GM12875 (cell line): ENCODE data around the gene ARFGAP2.
A peak's percentile ranks its signal among the peaks of the same experiment; 100 is the strongest.

Source experiments
- H3K4me3 ChIP-seq: one replicate; pipeline ENCODE4 v1.5.1; 2011; ENCODE audit warnings: low read depth, low read length, control low read depth
- TF ChIP-seq, protein P1 (sequence below): IDR thresholded peaks from 2 replicates; pipeline ENCODE4 v1.5.1; 2011; ENCODE audit warnings: low read depth, mild to moderate bottlenecking, control low read depth, inconsistent platforms, low read length, moderate library complexity, borderline replicate concordance; ENCODE audit not compliant: insufficient read depth

Gene ARFGAP2

DNA sequence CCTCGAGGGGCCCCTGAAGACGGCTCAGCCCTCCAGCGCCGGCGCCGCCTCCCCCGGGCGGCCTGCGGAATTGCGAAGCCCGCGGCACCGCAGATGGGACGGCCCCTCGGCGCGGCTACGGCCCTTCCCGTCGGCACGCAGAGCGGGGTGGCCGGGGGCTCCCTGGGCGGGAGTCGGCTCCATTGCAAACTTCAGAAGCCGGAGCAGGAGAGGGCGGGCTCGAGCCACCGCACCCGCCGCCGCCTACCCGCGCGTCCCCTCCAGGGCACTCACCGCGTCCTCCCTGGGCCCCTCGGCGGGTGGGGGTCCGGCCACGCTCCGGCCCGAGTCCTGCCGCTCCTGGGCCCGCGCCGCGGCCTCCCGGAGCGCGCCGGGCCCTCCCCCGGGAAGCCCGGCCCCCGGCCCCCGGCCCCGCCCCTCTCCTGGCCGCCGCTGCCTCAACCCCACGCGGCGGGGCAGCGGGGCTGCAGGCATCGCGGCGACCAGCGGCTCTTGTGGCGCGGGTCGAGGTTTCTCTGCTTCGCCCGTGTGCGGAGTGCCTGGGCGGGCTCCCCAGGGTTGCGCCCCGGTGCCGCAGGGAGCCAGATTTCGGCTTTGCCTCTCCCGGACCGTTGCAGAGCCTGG is 9.5 kb upstream of the ARFGAP2 start, which contains the start of gene PACSIN3:
Gene PACSIN3 (minus strand): TSS at position 359 of the 624 bp plus-strand sequence. CDS start 3,707 bp downstream, outside the sequence.
- TF ChIP-seq, protein P1, sequence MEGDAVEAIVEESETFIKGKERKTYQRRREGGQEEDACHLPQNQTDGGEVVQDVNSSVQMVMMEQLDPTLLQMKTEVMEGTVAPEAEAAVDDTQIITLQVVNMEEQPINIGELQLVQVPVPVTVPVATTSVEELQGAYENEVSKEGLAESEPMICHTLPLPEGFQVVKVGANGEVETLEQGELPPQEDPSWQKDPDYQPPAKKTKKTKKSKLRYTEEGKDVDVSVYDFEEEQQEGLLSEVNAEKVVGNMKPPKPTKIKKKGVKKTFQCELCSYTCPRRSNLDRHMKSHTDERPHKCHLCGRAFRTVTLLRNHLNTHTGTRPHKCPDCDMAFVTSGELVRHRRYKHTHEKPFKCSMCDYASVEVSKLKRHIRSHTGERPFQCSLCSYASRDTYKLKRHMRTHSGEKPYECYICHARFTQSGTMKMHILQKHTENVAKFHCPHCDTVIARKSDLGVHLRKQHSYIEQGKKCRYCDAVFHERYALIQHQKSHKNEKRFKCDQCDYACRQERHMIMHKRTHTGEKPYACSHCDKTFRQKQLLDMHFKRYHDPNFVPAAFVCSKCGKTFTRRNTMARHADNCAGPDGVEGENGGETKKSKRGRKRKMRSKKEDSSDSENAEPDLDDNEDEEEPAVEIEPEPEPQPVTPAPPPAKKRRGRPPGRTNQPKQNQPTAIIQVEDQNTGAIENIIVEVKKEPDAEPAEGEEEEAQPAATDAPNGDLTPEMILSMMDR, result 0 out of 2 replicates have a peak, but pooled peaks have one; percentile 3

DNA sequence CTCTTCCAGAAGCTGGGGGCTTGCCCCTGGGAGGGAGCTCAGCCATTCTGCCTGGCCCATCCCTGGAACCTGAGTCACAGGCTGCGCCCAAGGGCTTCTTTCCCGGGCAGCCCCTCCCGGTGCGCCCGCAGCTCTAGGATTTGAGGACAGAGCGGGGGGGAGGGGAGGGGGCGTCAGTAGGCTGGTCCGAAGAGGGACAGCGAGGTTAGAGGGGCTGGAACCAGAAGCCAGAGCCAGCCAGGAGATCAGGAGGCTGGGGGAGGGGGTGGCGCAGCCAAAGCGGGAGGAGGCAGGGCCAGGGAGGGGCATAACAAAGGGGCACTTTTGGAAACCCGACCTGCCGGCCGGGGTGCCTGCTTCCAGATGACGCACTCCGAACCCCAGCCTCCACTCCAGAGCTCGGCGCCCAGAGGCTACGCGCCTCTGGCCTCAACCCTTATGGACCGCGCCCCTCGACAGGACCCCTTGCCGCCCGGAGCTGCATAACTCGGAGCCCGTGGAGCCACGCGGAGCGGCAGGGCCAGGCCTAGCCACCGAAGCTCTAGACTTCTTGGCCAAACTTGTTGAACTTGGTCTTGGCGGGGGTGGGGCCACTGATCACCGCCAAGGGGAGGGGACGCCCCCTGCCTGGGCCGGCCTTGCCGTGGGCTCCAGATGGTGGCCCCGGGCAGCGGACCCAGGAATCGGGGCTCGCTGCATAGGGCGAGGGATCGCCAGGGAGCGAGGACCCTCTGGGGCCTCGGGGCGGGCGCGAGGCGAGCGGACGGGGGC is 8.8 kb upstream of the ARFGAP2 start:
- peak overlapping the region; percentile 48 for H3K4me3 ChIP-seq
- TF ChIP-seq, protein P1, result no peak

More for the DNA sequence above, 9.5 kb upstream of the ARFGAP2 start, which contains the start of gene PACSIN3:
- H3K4me3 ChIP-seq, result peak within 1 kb of the TSS; percentile 48

DNA sequence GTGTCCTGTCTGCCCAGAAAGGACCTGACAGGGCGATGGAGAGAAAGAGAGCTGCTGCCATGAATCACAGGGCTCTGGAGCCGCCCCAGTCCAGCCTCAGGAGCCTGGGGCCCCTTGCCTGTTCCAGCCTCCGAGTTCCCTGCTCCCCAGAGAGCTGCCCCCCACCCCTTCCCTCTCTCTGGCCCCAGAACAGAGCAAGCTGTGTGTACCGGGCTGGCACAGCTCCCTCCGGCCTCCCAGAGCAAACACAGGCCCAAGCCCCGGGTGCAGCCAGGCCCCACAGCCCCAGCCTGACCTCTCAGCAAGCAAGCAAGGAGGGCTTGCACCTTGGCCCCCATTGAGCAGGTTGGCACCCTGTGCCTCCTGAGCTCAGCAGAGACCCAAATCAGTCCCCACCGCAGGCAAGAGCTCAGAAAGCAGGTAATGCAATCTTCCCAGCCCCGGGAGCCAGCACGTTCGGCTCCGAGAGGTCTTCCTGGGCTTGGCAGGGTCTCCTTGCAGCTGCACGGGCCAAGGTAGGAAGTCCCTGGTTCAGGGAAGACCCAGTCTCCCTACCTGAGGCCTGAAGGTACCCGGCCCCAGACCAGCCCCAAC is 8.1 kb upstream of the ARFGAP2 start:
- TF ChIP-seq, protein P1, result no peak
- H3K4me3 ChIP-seq, result no peak overlapping the region

DNA sequence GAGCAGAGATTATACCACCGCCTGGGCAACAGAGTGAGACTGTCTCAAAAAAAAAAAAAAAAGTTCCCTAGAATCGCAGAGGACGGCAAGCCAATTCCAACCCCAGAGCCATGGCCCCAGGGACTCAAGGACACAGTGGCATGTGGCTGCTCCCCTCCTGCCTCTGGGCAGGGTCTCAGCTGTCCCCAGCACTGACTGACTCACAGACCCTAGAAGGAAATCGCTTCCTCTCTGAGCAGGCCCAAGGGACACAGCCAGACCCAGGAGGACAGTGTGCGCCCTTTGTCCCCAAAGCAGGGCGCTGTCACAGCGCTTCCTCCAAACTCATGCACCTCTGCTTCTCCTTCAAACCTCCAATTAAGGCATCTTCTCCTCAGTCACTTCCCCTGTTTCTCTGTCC is 7.3 kb upstream of the ARFGAP2 start:
- H3K4me3 ChIP-seq, result no peak overlapping the region
- TF ChIP-seq, protein P1, result no peak

DNA sequence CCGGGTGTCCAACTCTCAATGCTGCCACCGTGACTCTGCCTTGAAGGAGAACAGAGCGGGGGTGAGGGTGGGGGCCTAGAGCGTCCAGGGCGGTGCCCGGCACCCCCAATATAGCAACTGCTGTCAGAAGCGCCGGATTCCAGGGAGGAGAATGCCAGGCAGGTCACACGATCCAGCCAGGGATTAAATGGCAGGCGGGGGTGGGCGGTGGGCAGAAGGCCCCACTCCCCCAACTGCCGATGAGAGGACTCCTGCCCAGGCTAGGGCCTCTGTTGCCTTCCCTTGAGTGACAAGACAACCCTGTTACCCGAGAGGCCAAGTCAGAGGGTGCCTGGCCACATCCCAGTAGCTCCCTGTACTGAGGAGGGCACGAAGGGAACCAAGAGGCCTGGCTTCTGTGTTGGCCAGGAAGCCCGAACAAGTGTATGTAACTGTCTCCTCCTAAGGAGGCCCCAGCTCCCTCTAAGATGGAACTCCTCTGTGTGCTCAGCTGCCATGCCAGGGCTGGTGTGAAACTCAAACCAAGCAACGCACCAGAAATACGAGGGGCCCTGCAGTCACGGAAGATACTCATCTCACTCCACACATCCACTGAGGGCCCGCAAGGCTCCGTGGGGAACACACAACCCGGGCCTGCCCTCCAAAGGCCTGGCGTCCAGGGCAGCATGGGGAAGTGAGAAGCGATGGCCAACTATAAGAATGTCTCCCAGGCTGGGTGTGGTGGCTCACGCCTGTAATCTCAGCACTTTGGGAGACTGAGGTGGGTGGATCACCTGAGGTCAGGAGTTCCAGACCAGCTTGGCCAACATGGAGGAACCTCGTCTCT is 6.6 kb upstream of the ARFGAP2 start:
- TF ChIP-seq, protein P1, result no peak
- no peak overlapping the region for H3K4me3 ChIP-seq

DNA sequence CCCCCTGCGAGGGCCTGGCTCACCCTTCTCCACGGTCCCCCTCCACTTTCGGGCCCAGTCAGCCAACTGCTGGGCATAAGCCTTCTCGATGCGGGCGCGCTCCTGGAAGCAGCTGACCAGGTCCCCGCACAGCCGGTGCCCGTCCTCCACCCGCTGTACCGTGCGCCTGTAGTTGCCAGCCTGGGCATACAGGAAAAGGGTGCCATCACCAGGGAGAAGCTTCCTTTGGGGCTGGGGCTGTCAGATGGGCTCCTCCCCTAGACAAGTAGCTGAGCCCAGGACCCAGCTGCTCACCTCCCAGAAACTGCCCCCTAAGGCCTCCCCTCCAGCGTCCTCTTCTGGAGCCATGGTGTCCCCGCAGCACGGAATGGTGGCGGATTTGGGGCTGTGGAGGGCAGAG is 5.7 kb upstream of the ARFGAP2 start:
- H3K4me3 ChIP-seq, result no peak overlapping the region
- TF ChIP-seq, protein P1, result no peak
